Head of caudate nucleus (tissue), 42 donors: ENCODE data around the gene SMO.
"Not testable (repeated sequence)": the region's sequence is repeated elsewhere in the genome, so short reads cannot be mapped to it uniquely, and the experiment has no call there.

Experiments used
- DNase-seq, 42 donors: peaks; one replicate each; pipeline versions ENCODE4 v3.0.0 to v3.0.0-alpha.2; 2020 to 2021; ENCODE audit warnings: mixed read lengths in 7 of 42
- intact Hi-C: fragments of 100-400 bp; cut with DNase I; formaldehyde crosslinking; loops from one replicate; pipeline ENCODE4 v1.15.0; 2022

The SMO gene

GRCh38 chr7:129168231-129169021 is 20.0 kb upstream of the SMO start:
- DNase-seq = no peak
- intact Hi-C loops = no loop called here

- peak in 18 of 42 donors; percentile 14 to 64 (median 33) for DNase-seq
- intact Hi-C loops = no loop called here
Measured at GRCh38 chr7:129169171-129169671, 19.2 kb upstream of the SMO start.

- intact Hi-C loops = no loop called here
- peak in 1 of 42 donors; percentile 19 for DNase-seq
Measured at GRCh38 chr7:129169686-129170440, 18.6 kb upstream of the SMO start.

- DNase-seq = no peak
- intact Hi-C loops = no loop called here
Measured at GRCh38 chr7:129170441-129171021, 17.9 kb upstream of the SMO start.

GRCh38 chr7:129173861-129174260 is 14.6 kb upstream of the SMO start:
- DNase-seq, intact Hi-C loops: not testable (repeated sequence)

GRCh38 chr7:129176916-129177710 is 11.3 kb upstream of the SMO start:
- intact Hi-C loops = no loop called here
- no peak for DNase-seq

GRCh38 chr7:129184981-129185670 is 3.3 kb upstream of the SMO start:
- DNase-seq = no peak
- intact Hi-C loops = no loop called here

- intact Hi-C loops = no loop called here
Measured at GRCh38 chr7:129186749-129187260, 1.6 kb upstream of the SMO start.

GRCh38 chr7:129187681-129188371 is 607 bp upstream of the SMO start:
- intact Hi-C loops = no loop called here
- DNase-seq = no peak

More at GRCh38 chr7:129186749-129187260, 1.6 kb upstream of the SMO start:
- DNase-seq = no peak

- DNase-seq = peak in 1 of 42 donors; percentile 8
- intact Hi-C loops = no loop called here
Measured at GRCh38 chr7:129188892-129189660, 643 bp downstream of the SMO start.

GRCh38 chr7:129189661-129190310 is 1.4 kb downstream of the SMO start:
- intact Hi-C loops = no loop called here
- DNase-seq = no peak

GRCh38 chr7:129191272-129191671 is 2.8 kb downstream of the SMO start:
- DNase-seq = no peak
- intact Hi-C loops = no loop called here

- intact Hi-C loops = no loop called here
- DNase-seq = no peak
Measured at GRCh38 chr7:129193892-129194291, 5.5 kb downstream of the SMO start.

- DNase-seq = peak in 1 of 42 donors; percentile 0
- intact Hi-C loops = no loop called here
Measured at GRCh38 chr7:129197771-129198170, 9.3 kb downstream of the SMO start.

- DNase-seq = no peak
- intact Hi-C loops = no loop called here
Measured at GRCh38 chr7:129199406-129199805, 11.0 kb downstream of the SMO start.

- peak in 1 of 42 donors; percentile 6 for DNase-seq
- intact Hi-C loops = no loop called here
Measured at GRCh38 chr7:129202058-129202777, 13.8 kb downstream of the SMO start.
